Stimulated activated CD8-positive, alpha-beta memory T cell treated with anti-CD3 and anti-CD28 coated beads, Interleukin-7, amount 100 ng/mL, for 24 hours (primary cell): ENCODE measurements around the gene HLA-DMA.

Source experiments
- DNase-seq: peaks from one replicate; pipeline ENCODE4 v3.0.0-alpha.2; 2020; ENCODE audit warnings: low read depth

The HLA-DMA gene

DNA sequence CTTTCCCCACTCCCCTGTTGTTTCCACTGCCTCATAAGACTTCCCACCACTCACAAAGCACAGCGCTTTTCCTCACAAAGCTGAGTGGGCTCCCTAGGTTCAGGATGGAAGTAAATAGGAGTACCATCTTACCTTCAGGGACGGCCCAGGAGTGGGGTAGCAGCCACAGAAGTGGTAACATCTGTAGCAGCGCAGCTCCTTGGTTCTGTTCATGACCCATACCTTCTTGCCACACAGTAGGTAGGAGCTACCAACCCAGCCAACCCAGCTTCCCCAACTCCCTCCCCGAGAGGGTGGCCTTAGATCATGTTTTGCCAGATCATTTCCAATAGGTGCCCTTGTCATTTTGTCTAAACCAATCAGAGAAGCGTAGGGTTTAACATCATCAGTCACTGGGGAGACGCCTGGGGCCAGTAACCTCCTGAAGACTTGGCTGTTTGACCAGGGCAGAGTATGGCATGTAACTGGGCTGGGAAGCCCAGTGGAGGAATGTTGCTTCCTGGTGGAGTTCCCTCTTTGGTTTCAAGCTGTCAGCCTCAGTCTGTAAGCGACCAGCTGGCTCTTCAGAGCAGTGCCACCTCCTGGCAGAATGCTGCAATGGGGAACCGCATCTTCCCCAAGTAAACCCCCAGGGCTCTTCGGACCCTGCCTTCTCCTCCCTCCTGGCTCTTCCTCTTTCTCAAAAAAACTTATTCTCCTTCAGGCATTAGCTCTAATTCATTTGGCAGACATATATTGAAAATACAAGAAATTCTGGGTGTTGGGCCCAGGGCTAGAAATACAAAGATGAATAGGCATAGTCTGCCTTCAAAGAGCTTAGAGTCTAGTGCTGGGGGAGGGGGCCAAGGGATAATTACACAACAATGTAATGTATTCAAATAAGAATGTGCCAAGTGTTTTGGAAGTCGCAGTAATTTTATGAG, at the start of gene HLA-DMA:
Gene HLA-DMA (minus strand): TSS at position 281 of the 923 bp plus-strand sequence. CDS start 61 bp downstream, at position 220.
- DNase-seq = no peak

GRCh38 chr6:33001685-33002084, 48.8 kb upstream of the HLA-DMA start:
- no peak for DNase-seq

GRCh38 chr6:33000055-33000454, 47.2 kb upstream of the HLA-DMA start:
- DNase-seq = no peak

- DNase-seq = no peak
Measured at GRCh38 chr6:32995448-32995847, 42.6 kb upstream of the HLA-DMA start.

GRCh38 chr6:32993363-32993973, 40.6 kb upstream of the HLA-DMA start:
- no peak for DNase-seq

DNA sequence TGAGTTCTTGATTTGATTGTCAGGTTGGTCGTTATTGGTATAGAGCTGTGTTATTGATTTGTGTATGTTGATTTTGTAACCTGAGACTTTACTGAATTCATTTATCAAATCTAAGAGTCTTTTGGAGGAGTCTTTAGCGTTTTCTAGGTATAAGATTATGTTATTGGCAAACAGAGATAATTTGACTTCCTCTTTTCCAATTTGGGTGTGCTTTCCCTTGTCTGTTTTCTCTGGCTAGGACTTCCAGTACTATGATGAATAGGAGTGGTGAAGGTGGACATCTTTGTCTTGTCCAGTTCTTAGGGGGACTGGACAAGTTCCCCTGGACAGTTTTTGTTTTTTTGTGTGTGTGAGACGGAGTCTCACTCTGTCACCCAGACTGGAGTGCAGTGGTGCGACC, 39.1 kb upstream of the HLA-DMA start:
- DNase-seq = no peak

DNA sequence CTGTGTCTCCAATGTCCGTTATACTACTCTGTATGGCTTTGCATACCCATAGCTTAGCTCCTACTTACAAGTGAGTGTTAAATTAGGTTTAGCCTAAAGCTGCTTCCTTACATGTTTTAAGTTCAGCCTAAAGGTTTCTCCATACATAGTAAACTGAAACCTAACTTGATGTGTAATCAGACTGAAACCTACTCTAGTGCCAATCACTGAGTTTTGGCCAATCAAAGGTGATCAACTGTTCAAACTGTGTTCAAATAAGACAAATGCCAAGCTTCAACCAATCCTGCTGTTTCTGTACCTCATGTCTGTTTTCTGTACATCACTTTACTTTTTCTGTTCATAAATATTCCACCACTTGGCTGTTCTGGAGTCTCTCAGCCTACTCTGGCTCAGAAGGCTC, 36.5 kb upstream of the HLA-DMA start:
- DNase-seq = no peak

GRCh38 chr6:32984622-32985389, 31.9 kb upstream of the HLA-DMA start:
- DNase-seq = peak; percentile 86

DNA sequence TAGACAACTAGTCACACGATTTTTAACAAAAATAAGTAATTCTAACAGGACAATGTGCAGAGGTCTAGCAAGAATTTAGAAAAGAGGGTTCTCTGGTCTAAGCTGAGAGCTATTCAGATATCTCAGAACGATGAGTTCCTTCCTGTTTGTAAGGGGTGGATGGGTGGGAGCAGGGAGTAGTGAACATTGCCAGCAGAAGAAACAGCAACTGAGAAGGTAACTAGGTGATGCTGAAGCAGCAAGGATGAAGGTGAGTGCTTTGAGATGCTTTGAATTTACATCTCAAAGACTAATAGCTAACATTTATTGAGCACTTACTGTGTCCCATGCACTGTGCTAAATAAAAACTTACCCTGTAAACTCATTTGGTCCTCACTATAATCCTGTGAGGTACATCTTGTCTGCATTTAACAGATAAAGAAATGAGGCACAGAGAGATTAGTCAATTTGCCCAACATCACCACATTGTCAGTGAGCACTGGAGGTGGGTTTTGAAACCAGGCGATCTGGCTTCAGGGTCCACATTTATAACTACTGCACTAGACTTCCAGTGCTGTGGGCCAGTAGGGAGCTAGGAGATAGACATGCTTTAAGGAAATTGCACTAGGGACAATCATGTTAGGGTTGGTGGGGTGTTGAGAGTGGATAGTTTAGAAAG, 31.2 kb upstream of the HLA-DMA start:
- DNase-seq = no peak

GRCh38 chr6:32983493-32983848, 30.6 kb upstream of the HLA-DMA start:
- DNase-seq = no peak

GRCh38 chr6:32982702-32983492, 30.0 kb upstream of the HLA-DMA start:
- no peak for DNase-seq

GRCh38 chr6:32982084-32982701, 29.3 kb upstream of the HLA-DMA start:
- no peak for DNase-seq

DNA sequence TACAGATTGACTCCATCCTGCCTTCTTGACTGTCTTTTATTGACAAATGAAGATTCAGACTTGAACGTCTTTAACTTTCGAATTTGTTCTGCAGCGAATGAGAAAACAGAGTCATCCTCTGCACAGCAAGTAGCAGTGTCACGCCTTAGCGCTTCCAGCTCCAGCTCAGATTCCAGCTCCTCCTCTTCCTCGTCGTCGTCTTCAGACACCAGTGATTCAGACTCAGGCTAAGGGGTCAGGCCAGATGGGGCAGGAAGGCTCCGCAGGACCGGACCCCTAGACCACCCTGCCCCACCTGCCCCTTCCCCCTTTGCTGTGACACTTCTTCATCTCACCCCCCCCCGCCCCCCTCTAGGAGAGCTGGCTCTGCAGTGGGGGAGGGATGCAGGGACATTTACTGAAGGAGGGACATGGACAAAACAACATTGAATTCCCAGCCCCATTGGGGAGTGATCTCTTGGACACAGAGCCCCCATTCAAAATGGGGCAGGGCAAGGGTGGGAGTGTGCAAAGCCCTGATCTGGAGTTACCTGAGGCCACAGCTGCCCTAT, 27.7 kb upstream of the HLA-DMA start:
- DNase-seq = no peak

- no peak for DNase-seq
Measured at GRCh38 chr6:32979720-32980487, 27.0 kb upstream of the HLA-DMA start.

GRCh38 chr6:32977953-32978324, 25.0 kb upstream of the HLA-DMA start:
- no peak for DNase-seq

- no peak for DNase-seq
Measured at GRCh38 chr6:32977272-32977952, 24.5 kb upstream of the HLA-DMA start.

DNA sequence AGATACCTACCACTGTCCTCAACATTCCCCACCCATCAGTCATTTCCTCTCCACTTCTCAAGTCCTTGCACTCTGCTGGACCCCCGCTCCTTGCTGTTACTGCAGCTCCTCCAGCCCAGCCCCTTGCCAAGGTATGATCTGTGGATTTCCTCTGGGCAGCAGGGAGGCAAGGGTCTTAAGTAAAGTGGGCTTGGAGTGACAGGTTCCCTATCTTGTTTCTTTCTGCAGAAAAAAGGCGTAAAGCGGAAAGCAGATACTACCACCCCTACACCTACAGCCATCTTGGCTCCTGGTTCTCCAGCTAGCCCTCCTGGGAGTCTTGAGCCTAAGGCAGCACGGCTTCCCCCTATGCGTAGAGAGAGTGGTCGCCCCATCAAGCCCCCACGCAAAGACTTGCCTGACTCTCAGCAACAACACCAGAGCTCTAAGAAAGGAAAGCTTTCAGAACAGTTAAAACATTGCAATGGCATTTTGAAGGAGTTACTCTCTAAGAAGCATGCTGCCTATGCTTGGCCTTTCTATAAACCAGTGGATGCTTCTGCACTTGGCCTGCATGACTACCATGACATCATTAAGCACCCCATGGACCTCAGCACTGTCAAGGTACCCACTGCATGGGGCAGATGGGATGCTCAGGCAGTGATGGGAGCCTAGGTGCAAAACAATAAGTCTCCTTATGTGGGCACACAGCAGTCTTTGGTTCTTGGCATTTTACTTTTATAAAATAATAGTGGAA, 23.6 kb upstream of the HLA-DMA start:
- DNase-seq = no peak

DNA sequence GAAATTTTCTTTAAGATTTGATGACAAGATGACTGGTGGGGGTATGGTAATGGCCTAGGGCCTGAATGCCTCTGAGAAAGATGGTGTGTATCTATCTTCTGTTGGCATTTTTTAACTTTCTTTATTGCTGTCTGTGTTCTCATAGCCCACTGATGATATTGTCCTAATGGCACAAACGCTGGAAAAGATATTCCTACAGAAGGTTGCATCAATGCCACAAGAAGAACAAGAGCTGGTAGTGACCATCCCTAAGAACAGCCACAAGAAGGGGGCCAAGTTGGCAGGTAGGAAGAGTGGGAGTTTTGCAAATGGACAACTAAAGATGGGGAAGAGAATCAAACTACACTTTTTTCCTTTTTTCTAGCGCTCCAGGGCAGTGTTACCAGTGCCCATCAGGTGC, 23.0 kb upstream of the HLA-DMA start:
- DNase-seq = no peak
